HG03520 (cell line): ENCODE results near the gene DIO2.

ENCODE experiments used
- ATAC-seq: cut with Tn5 transposase; IDR thresholded peaks from one replicate; pipeline ENCODE4 v1.9.1; 2021; ENCODE audit warnings: mild to moderate bottlenecking, moderate library complexity; ENCODE audit not compliant: unreplicated experiment

Gene DIO2

DNA sequence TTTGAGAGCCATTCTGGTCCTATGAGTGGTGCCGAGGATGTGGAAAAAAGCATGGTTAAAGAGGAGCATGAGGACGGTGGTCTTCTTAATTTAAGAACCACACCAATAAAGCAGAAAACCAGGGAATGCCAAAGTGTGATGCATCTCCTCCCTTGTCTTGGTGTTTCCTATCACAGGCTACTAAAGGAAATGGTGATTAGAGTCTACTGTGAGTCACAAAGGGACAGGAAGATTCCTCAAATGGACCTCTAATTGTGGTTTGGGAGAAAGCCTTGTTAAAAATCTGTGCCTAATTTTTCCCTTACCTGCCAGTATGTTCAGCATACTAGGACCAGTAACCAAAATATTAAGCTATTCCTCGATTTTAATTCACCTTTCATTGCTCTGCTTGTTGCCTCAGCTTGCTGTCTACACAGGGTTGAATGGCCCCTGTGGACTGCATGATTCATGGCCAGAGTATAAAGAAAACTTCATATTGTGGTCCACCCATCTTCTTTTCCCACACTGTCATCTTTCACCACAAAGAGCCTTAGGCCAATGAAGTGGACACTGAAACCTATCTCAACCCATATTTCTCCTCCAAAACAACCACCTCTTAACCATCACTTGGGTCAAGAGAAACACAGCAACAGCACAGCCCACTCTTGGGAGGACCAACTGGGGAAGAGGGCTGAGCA, 38.8 kb downstream of the DIO2 start:
- no peak for ATAC-seq

DNA sequence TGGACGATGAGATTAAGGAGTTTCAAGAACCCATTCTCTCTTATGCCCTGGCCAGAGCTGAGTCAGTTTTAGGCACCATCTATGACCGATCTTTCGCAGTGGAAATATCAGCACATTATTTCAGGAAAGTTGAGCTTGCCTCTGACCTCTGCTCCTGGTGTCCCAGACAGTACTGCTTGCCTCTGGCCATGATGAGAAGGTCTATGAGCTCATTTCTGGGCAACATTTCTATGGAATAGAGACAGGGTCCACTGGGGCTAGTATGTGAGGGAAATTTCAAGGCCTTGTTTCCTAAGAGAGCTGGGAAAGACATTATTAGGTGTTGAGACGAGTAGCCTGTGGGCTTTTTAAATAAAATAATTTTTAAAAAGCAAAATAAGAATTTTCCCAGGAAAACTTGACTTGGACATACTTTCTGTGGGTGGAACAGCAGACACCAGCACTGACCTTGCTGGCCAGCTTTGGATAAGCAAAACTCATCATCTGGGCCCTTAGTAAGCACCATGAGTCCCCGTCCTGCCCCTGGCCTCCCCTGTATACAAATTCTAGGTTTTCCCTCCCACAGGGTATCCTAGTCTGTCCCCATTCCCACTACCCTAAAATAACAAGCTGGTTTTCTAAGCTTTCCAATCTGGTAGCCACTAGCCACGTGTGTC, 43.4 kb downstream of the DIO2 start:
- ATAC-seq = no peak

GRCh38 chr14:80164991-80165721, 46.1 kb downstream of the DIO2 start:
- ATAC-seq = no peak

DNA sequence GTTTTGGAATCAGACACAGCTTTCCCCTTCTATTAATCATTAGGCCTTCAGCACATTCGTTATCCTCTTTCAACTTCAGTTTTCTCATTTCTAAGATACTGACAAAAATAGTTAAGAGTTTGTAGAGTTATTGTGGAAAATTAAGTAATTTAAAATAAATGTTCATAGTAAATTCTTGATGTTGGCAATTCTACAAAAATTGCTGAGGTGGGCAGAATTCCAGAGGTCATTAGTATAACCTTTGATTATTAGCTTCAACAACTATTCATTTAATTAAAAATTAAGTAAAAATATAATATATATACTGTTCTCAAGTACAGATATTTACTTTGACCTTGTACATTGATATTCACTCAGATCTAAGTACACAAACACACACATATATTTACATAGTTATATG, 58.5 kb downstream of the DIO2 start:
- no peak for ATAC-seq

- no peak for ATAC-seq
Observed at GRCh38 chr14:80152166-80152565, 59.1 kb downstream of the DIO2 start.

- no peak for ATAC-seq
Observed at GRCh38 chr14:80150301-80150700, 61.0 kb downstream of the DIO2 start.
